HG03575 (cell line): ENCODE data around the gene DEFB110.
A peak's percentile ranks its signal among the peaks of the same experiment; 100 is the strongest.

Experiments
- ATAC-seq: cut with Tn5 transposase; IDR thresholded peaks from one replicate; pipeline ENCODE4 v1.9.1; 2021; ENCODE audit not compliant: unreplicated experiment, insufficient number of reproducible peaks, low FRiP score; ENCODE audit errors: extremely low read depth

Gene DEFB110

GRCh38 chr6:50021894-50022293 lies at the start of gene DEFB110:
TSS of gene DEFB110 (minus strand) at chr6:50021994. CDS start at chr6:50021935, 59 bp downstream.
- ATAC-seq: no peak

- ATAC-seq: no peak
Observed at GRCh38 chr6:50070101-50070500, 48.3 kb upstream of the DEFB110 start.

GRCh38 chr6:50062051-50062450 lies 40.3 kb upstream of the DEFB110 start:
- ATAC-seq: no peak

- no peak for ATAC-seq
Observed at GRCh38 chr6:50056242-50056641, 34.4 kb upstream of the DEFB110 start.

GRCh38 chr6:50049829-50050228 lies 28.0 kb upstream of the DEFB110 start, which contains the start of gene DEFB112:
TSS of gene DEFB112 (minus strand) at chr6:50049929. CDS start at chr6:50049869, 60 bp downstream.
- ATAC-seq: no peak

- ATAC-seq: no peak
Observed at GRCh38 chr6:50047026-50047425, 25.2 kb upstream of the DEFB110 start.

GRCh38 chr6:50030777-50031562 lies 9.2 kb upstream of the DEFB110 start:
- ATAC-seq: no peak

- no peak for ATAC-seq
Observed at GRCh38 chr6:50030350-50030749, 8.6 kb upstream of the DEFB110 start.

- ATAC-seq: no peak
Observed at GRCh38 chr6:50025258-50025657, 3.5 kb upstream of the DEFB110 start.

GRCh38 chr6:50007819-50008218 lies 14.0 kb downstream of the DEFB110 start:
- no peak for ATAC-seq

- no peak for ATAC-seq
Observed at GRCh38 chr6:50003139-50003538, 18.7 kb downstream of the DEFB110 start.

- no peak for ATAC-seq
Observed at GRCh38 chr6:49995278-49995677, 26.5 kb downstream of the DEFB110 start.

- no peak for ATAC-seq
Observed at GRCh38 chr6:49988900-49989299, 32.9 kb downstream of the DEFB110 start.

- ATAC-seq: no peak
Observed at GRCh38 chr6:49987749-49988148, 34.0 kb downstream of the DEFB110 start.

GRCh38 chr6:49986551-49986950 lies 35.2 kb downstream of the DEFB110 start:
- no peak for ATAC-seq

GRCh38 chr6:49982046-49982445 lies 39.7 kb downstream of the DEFB110 start:
- ATAC-seq: no peak

GRCh38 chr6:49980898-49981297 lies 40.9 kb downstream of the DEFB110 start:
- ATAC-seq: peak; percentile 62

GRCh38 chr6:49979584-49979983 lies 42.2 kb downstream of the DEFB110 start:
- ATAC-seq: peak; percentile 25

GRCh38 chr6:49978332-49979226 lies 43.2 kb downstream of the DEFB110 start:
- no peak for ATAC-seq

GRCh38 chr6:49969605-49970004 lies 52.2 kb downstream of the DEFB110 start, which contains the start of gene DEFB113:
TSS of gene DEFB113 (minus strand) at chr6:49969625. CDS start at chr6:49969625, 0 bp downstream.
- ATAC-seq: no peak
